Measurements from ENCODE around the gene MACF1.

DNA sequence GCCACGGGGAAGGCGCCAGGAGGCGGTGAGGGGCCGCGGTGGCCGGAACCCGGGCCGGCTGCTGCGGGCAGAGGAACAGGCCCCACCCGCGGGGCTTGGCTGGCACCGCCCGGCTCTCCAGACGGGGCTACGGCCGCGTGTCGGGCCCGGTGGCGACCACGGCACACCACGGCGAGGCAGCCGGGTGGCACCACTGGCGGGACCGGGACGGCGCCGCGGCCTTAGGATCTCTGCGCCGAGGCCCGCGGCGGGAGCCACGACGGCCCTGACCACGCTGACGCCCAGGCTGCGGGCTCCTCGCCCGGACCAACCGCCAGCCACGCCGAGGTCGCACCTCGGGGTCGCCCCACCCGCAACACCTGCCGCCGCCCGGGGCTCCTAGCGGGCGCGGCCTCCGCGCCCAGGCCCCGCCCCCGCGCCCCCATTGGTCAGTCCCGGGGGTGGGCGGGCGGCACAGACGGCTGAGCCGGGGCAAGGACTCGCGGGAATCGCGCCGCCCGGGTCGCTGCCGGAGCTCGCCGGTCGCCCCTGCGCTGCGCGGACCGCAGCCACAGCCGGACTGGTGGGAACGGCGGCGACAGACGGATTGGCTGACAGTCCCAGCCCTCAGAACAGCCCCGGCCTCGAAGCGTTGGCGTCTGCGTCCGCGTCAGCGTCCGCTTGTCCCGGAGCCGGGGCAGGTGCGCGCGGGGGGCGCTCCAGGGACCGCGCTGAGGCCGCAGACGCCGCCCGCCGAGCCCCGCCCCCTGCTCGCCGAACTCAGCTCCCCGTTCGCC, 286.8 kb downstream of the MACF1 start, which contains the start of gene BMP8A:
- TF ChIP-seq, protein P1, sequence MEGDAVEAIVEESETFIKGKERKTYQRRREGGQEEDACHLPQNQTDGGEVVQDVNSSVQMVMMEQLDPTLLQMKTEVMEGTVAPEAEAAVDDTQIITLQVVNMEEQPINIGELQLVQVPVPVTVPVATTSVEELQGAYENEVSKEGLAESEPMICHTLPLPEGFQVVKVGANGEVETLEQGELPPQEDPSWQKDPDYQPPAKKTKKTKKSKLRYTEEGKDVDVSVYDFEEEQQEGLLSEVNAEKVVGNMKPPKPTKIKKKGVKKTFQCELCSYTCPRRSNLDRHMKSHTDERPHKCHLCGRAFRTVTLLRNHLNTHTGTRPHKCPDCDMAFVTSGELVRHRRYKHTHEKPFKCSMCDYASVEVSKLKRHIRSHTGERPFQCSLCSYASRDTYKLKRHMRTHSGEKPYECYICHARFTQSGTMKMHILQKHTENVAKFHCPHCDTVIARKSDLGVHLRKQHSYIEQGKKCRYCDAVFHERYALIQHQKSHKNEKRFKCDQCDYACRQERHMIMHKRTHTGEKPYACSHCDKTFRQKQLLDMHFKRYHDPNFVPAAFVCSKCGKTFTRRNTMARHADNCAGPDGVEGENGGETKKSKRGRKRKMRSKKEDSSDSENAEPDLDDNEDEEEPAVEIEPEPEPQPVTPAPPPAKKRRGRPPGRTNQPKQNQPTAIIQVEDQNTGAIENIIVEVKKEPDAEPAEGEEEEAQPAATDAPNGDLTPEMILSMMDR (IDR thresholded peaks at IDR 0.05; ENCODE audit: insufficient read depth, low read depth, low read length): no peak
- TF ChIP-seq EZH2 (IDR thresholded peaks at IDR 0.05; ENCODE audit: insufficient read depth, low read length): no peak
